ENCODE measurements around the gene WWOX. TPM values are rescaled to one million over a fixed set of nuclear protein-coding genes. Genes with fewer than 3 reads are reported as not detected.

WWOX gene
- total RNA-seq, 1 experiment from 2014 or later, result 15.6 TPM

DNA sequence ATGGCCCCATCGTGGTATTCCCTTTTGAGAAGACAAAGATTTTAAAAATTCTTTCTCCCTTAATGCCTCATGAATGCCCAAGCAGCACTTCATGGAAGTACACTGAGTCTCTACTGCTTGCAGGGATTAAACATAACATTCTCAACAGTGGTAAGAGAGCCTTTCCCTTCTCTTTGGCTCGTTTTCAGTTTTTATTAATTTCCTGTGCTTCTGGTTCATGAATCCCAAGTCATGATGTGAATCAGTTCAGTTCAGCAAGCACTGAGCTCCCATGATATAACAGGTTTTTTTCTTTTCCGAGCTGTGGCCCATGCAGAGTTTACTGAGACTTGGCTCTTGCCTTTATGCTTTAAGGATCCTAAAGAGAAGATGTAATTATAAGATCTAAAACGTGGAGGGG, 175.3 kb downstream of the WWOX start:
- Histone ChIP-seq H2BK5ac (ENCODE audit: insufficient read length, low read length) (no peak overlapping the region), H3K56ac (ENCODE audit: insufficient read length, low read depth, low read length) (no peak overlapping the region), H3K14ac (ENCODE audit: insufficient read depth, low read length) (no peak overlapping the region), H2BK12ac (ENCODE audit: insufficient read length, low read depth, low read length) (no peak overlapping the region), H4K8ac (replicated peaks; ENCODE audit: insufficient read length, low read depth, low read length) (no peak overlapping the region), H3K4me1 (ENCODE audit: insufficient read depth, low read length) (peaks cover 6% of the 10 kb centered on the region; the same call in 1 of the 2 replicates), H2AFZ (ENCODE audit: low read length) (no peak overlapping the region), H3K9me3 (ENCODE audit: control insufficient read depth, low read depth, low read length) (no peaks in the 10 kb centered on the region), H3K23ac (ENCODE audit: insufficient read length, low read depth, low read length) (no peak overlapping the region), H2AK5ac (ENCODE audit: insufficient read length, low read length) (no peak overlapping the region), H3K79me2 (ENCODE audit: insufficient read depth, low read length) (no peaks in the 10 kb centered on the region), H4K91ac (ENCODE audit: insufficient read length, low read depth, low read length) (no peak overlapping the region), H3K9ac (ENCODE audit: extremely low read depth, insufficient read length, low read length) (no peak overlapping the region), H2BK15ac (ENCODE audit: low read depth, low read length) (no peak overlapping the region), H2BK20ac (ENCODE audit: low read depth, low read length, poor library complexity, severe bottlenecking) (no peak overlapping the region), H3K27ac (ENCODE audit: insufficient read length, low read depth, low read length) (no peak overlapping the region), H3K4ac (ENCODE audit: low read depth, low read length) (no peak overlapping the region), H2BK120ac (ENCODE audit: low read depth, low read length, poor library complexity, severe bottlenecking) (no peak overlapping the region), H3K4me2 (ENCODE audit: insufficient read depth, insufficient read length, low read length) (no peak overlapping the region), H4K5ac (ENCODE audit: insufficient read length, low read depth, low read length) (no peak overlapping the region), H3K23me2 (ENCODE audit: insufficient read length, low read depth, low read length, poor library complexity, severe bottlenecking) (no peaks in the 10 kb centered on the region), H3T11ph (ENCODE audit: low read length) (no peak overlapping the region), H3K18ac (ENCODE audit: insufficient read length, low read depth, low read length) (no peak overlapping the region), H4K20me1 (ENCODE audit: control insufficient read depth, insufficient read depth, insufficient read length) (no peaks in the 10 kb centered on the region), H3K27me3 (ENCODE audit: insufficient read depth, low read length) (no peaks in the 10 kb centered on the region), H3K79me1 (ENCODE audit: insufficient read depth, low read depth, low read length, poor library complexity, severe bottlenecking) (no peaks in the 10 kb centered on the region)
- Mint-ChIP-seq H3K4me1 (peaks cover 24 to 25% of the 10 kb centered on the region in 2 experiments), H3K9me3 (peaks cover 5 to 10% of the 10 kb centered on the region in 2 experiments; a peak in 2 of 5 replicates), H3K36me3 (ENCODE audit: insufficient read depth in 1 of 3, low read depth in 3 of 3) (peaks cover 0 to 26% (median 0%) of the 10 kb centered on the region in 3 experiments; a peak in 2 of 7 replicates), H3K4me3 (peak overlapping the region; percentile 8 to 35; a peak in 2 of 5 replicates), H3K27ac (peak overlapping the region; percentile 15 to 92 (median 20); a peak in 5 of 7 replicates), H3K27me3 (ENCODE audit: low read depth) (peaks cover 3% of the 10 kb centered on the region; the same call in 1 of the 2 replicates)
- DNase-seq, result no peak
- WGBS (ENCODE audit: extremely low coverage, insufficient read length, low lambda C conversion rate), result no CpG with 5 or more reads among the region's 4 CpGs
- TF ChIP-seq, protein P1, sequence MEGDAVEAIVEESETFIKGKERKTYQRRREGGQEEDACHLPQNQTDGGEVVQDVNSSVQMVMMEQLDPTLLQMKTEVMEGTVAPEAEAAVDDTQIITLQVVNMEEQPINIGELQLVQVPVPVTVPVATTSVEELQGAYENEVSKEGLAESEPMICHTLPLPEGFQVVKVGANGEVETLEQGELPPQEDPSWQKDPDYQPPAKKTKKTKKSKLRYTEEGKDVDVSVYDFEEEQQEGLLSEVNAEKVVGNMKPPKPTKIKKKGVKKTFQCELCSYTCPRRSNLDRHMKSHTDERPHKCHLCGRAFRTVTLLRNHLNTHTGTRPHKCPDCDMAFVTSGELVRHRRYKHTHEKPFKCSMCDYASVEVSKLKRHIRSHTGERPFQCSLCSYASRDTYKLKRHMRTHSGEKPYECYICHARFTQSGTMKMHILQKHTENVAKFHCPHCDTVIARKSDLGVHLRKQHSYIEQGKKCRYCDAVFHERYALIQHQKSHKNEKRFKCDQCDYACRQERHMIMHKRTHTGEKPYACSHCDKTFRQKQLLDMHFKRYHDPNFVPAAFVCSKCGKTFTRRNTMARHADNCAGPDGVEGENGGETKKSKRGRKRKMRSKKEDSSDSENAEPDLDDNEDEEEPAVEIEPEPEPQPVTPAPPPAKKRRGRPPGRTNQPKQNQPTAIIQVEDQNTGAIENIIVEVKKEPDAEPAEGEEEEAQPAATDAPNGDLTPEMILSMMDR (conservative IDR thresholded peaks at IDR 0.05), result no peak
